ENCODE results near the gene ABCA7.

Gene ABCA7

DNA sequence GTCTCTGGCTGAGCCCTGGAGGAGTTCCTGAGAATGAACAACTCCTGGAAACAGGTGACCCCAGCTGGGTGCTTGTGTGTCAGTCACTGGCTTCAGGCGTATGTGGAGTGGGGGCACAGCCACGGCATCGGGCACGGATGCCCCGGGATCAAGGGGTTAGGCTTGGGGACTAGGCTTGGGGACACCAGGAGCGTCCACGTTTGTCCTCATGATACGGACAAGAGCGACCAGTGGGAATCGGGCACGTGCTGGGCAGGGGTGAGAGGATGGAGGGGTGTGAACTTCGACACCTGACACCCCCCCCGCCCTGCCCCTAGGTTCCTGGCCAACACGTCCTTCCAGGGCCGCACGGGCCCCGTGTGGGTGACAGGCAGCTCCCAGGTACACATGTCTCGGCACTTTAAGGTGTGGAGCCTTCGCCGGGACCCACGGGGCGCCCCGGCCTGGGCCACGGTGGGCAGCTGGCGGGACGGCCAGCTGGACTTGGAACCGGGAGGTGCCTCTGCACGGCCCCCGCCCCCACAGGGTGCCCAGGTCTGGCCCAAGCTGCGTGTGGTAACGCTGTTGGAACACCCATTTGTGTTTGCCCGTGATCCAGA, 35.6 kb upstream of the ABCA7 start:
- DNase-seq (ENCODE audit: low spot score) = no peak

DNA sequence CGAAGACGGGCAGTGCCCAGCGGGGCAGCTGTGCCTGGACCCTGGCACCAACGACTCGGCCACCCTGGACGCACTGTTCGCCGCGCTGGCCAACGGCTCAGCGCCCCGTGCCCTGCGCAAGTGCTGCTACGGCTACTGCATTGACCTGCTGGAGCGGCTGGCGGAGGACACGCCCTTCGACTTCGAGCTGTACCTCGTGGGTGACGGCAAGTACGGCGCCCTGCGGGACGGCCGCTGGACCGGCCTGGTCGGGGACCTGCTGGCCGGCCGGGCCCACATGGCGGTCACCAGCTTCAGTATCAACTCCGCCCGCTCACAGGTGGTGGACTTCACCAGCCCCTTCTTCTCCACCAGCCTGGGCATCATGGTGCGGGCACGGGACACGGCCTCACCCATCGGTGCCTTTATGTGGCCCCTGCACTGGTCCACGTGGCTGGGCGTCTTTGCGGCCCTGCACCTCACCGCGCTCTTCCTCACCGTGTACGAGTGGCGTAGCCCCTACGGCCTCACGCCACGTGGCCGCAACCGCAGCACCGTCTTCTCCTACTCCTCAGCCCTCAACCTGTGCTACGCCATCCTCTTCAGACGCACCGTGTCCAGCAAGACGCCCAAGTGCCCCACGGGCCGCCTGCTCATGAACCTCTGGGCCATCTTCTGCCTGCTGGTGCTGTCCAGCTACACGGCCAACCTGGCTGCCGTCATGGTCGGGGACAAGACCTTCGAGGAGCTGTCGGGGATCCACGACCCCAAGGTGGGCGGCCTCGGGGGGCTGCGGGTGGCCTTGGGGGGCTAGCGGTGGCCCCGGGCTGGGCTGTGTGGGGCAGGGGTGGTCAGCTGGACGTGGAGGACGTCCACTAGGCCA, 34.9 kb upstream of the ABCA7 start:
- DNase-seq (ENCODE audit: low spot score) = no peak

DNA sequence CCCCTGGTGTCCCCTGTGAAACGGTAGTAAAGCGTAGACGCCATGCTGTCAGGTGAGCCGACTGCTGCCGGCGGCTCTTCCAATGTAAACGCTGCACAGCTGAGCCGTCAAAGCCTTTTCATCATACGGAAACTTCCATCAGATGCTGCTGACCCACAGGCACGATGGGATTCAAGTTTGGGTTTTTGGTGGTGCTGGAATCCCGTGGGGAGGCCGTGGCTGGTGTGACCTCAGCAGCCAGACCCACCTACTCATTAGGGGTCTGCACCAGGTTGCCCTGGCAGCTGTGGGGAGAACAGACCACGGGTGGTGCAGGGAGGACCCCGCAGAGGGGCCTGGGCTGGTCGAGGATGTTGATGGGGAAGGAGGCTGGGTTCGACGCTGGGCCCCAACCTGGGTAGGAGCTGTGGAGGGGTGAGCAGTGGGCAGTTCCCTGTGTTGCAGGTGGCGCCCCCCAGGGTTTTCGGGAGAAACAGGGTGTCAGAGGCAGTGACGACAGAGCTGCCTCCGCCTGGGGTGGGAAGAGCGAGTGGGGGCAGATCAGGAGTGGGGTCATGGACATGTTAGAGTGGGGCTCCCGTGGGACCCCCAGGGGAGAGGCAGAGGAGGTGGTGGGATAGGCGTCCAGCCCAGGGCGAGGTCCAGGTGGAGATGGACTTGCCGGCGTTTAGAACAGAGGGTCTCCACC, 33.1 kb upstream of the ABCA7 start:
- DNase-seq (ENCODE audit: low spot score) = no peak

DNA sequence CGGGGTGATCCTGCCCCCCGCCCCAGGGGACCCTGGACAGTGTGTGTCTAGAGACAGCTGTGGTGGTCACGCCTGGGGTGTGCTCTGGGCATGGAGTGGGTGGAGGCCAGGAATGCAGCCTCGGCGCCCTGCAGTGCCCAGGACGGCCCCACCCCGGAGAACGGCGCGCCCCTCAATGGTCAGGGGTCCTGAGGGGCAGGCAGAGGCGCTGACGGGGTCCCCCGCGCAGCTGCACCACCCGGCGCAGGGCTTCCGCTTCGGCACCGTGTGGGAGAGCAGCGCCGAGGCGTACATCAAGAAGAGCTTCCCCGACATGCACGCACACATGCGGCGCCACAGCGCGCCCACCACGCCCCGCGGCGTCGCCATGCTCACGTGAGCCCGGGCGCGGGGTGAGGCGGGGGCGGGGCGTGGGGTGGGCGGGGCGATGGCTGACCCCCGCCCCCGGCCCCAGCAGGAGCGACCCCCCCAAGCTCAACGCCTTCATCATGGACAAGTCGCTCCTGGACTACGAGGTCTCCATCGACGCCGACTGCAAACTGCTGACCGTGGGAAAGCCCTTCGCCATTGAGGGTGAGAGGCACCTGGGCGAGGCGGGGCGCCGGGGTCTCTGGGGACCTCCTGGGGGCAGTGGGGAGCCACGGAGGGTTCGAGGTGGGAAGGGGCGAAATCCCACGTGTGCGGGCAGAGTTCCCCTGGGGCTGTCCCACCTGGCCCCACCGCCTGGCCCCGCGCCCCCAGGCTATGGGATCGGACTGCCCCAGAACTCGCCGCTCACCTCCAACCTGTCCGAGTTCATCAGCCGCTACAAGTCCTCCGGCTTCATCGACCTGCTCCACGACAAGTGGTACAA, 32.3 kb upstream of the ABCA7 start:
- DNase-seq (ENCODE audit: low spot score) = no peak

DNA sequence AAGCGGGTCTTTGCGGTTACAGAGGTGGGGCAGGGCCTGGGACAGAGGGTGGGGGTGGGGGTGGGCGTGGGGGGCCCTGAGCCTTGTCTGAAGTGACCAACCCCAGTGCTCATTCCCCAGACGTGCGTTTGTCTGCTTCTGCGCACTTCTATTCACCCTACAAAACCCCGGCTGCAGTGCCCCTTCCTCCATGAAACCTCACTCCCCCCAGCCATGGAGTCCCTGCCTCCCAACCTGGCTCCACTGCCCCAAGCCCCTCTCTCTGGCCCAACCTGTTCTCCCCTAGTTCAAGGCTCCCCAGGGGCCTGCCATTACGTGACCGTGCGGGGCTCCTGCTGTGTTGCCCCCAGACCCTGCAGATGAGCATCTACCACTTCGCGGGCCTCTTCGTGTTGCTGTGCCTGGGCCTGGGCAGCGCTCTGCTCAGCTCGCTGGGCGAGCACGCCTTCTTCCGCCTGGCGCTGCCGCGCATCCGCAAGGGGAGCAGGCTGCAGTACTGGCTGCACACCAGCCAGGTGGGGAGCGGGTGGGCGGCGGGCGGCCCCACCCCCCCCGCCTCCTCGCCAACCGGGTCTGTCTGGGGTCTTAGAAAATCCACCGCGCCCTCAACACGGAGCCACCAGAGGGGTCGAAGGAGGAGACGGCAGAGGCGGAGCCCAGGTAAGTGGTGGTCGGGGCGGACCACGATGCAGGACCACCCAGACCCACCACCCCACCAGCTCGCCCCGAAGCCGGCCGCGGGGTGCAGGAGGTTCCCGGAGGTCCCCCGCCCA, 31.5 kb upstream of the ABCA7 start:
- no peak for DNase-seq (ENCODE audit: low spot score)

DNA sequence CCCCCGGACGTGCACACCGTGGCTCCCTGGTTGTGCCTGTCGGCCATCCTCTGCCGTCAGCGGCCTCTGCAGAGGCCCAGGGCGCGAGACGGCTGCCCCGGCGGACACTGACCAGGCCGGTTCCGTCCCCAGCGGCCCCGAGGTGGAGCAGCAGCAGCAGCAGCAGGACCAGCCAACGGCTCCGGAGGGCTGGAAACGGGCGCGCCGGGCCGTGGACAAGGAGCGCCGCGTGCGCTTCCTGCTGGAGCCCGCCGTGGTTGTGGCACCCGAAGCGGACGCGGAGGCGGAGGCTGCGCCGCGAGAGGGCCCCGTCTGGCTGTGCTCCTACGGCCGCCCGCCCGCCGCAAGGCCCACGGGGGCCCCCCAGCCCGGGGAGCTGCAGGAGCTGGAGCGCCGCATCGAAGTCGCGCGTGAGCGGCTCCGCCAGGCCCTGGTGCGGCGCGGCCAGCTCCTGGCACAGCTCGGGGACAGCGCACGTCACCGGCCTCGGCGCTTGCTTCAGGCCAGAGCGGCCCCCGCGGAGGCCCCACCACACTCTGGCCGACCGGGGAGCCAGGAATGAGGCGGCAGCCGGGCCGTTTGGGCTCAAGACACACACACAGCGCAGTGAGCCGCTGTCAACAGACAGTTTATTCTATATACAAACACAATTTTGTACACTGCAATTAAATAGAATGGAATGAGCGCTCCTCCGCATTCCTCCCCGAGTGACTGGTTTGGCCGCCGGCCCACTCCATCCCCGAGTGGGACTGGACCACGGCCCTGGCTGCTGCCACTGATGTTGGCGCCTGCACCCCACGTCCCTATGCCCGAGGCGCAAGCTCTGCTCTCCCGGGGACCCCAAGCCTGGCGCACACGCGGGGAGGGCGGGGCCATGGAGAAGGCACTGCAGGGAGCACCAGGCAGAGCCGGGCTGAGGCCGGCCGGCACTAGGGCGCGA, 30.6 kb upstream of the ABCA7 start:
- no peak for DNase-seq (ENCODE audit: low spot score)

DNA sequence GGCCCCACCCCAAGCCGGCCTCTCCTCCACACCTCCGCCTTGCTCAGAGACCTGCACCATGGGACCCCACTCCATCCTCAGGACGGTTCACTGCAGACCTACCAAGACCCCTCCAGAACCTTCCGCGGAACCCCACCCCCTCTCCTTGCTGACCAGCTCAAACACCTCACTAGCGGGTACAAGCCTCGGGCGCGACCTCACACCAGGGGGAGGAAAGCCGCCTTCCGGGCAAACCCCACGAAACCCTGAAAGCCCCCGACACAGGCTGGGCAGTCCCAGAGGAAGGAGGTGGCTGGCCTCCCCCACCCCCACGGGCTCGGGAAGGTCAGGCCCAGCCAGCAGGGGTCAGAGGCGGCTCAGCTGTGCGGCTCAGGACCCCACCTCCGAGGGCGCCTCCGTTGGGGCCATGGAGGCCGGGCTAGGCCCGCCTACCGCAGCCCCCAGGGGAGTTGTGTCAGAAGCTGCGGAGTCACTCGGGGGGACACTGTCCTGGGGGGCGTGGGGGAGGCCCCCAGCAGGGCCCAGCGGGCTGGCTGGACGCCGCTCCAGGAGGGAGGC, 29.8 kb upstream of the ABCA7 start:
- no peak for DNase-seq (ENCODE audit: low spot score)

DNA sequence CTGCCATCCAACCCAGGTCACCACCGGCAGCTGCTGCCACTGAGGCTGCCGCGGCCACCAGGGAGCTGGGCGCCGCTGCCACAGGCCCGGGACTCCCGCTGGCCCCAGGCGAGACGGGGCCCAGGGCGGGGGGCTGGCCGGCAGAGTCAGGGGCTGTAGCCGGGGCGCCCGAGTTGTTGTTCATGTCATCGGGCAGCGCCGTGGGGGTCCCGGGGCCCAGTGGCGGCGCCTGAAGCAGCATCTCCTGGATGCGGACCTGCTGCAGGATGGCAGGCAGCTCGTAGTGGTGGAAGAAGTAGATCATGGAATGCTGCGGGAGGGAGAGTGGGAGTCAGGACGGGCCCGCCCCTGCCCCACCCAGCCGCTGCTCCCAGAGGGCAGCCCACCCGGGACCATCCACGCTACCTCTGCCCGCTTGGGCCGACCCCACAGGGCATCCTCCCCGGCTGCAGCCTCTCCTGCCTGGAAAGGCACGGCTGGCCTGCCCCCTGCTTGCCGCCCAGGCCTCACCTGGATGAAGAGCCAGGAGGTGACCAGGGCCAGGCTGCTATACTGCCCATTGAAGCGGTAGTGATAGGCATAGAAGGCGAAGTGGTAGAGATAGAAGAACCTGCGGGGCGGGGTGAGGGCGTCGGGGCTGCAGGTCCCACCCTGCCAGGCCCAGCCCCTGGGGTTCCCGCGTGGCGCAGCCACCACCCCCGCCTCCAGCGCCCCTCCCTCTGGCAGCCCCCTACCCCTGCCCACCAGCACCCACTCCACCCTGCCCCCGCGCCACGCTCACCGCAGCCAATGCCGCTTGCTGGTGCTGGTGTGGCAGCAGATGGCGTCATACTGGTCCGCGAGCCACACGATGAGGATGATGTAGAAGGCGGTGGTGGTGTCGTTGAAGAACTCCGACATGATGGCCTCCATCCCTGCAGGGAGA, 29.1 kb upstream of the ABCA7 start:
- DNase-seq (ENCODE audit: low spot score) = no peak

DNA sequence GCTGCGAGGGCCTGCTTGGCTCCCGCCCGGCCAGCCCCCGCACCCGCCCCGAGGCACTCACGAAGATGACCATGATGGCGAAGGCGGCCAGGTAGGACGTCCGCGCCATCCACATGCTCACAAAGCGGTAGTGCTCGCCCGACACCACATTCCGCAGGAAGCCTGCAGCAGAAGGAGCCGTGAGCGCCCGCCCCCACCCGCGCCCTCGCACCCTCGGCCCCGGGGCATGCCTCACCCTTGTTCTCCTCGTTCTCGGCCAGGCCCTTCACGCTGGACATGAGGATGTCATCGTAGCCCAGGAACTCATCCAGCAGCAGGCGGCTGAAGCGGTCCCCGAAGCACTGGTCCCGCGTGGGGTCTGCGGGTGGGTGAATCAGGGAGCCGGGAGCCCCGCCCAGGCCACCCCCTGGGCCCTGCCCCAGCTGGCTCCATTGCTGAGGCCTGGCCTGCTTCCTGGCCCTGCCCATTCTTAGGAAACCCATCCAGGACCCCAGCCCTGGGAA, 28.0 kb upstream of the ABCA7 start:
- DNase-seq (ENCODE audit: low spot score) = no peak

DNA sequence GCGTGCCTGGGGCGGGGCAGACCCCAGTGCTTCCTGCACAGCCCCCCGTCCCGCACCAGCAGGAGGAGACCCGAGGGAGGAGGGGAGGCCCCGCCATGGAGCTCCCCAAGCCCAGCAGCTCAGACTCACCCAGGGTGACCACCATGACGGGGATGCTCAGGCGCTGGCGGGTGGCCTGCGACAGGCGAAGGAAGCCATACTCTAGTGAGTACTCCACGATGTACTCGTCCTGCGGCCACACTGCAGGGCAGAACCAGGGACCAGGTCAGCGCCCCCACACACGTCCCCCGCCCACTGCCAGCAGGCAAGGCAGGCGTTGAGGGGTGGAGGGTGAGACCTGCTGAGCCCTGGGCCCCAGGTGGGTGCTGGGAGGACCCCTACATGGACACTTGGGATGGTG, 27.6 kb upstream of the ABCA7 start:
- no peak for DNase-seq (ENCODE audit: low spot score)

DNA sequence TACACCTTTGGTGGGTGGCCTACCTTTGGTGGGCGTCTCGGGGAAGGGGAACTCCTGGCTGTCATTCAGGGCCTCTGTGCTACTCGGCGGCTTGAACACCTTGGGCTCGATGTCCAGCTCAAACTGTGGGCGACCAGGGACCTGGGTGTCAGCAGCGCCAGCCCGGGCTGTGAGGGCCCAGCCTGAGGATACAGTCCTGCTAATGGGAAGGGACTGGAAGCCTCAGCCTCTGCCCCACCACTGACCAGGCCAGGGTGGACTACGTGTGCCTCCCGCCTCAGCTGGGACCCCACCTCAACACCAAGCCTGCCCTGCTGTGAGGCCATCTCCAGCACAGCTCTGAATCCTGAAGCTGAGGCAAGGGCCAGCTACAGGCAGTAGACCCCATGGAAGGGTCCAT, 26.7 kb upstream of the ABCA7 start:
- no peak for DNase-seq (ENCODE audit: low spot score)

DNA sequence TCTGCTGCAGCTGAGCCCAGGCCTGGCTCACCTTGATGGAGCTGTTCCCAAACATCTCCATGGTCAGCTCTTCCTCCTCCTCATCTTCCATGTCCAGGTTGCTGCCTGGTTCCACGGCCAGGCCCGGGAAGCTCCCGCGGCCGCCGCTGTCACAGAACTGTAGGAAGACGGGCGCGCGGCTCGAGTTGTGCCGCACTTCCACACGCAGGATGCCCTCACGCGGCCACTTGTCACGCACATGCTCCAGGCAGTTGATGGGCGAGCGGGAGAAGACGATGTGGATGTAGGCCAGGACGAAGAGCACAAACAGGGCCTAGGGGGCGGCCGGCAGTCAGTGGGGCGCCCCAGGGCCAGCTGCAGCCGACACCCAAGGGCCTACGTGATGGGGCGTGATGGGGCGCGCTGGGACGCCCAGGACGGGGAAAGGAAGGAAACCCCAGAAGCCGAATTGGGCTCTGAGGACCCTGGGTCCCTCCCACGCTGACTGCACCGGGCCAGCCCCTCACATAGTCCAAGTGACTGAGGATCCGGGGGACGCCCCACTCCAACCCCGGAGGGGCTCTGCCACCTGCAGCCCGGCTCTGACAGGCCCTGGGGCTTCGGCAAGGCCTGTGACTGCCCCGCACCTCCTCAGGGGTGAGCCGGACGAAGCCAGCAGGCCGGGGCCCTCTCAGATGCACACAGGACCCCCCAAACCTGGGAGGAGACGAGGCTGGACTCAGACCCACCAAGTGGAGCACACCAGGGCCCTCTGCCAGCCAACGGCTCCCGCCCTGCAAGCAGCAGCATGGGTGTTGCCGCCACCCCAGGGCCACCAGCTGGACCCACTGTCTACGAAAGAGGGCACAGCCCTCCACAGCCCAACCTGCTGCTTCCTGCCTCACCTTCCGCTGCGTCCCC, 25.5 kb upstream of the ABCA7 start:
- no peak for DNase-seq (ENCODE audit: low spot score)

DNA sequence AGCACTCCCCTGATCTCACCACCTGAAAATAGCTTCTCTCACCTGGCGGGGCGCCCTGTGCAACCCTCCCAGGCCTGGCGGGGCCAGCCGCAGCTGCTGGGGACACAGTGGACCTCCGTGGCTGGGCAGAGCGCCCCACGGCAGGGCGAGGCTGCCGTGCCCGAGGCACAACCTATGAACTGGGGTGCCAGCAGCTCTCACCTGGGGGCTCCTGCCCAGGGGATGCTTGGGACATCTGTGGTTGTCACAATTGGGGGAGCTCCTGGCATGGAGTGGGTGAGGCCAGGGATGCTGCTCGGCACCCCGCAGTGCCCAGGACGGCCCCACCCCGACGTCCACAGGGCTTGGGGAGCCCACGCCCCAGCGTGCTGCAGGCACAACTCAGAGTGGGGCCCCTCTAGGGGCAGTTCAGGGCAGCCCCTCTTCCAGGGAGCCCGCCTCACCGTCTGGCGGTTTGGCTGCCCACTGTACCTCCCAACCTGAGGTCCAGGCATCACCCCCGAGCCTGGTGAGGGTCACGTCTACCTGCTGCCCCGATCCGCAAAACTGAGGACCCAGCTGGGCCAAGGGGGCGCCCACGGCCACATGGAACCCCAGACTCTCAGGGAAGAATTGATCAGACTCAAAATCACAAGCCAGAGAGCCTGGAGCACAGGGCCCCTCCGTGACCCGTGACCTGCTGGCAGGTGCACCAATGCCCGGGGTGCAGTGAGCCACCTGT, 24.7 kb upstream of the ABCA7 start:
- DNase-seq (ENCODE audit: low spot score) = no peak

DNA sequence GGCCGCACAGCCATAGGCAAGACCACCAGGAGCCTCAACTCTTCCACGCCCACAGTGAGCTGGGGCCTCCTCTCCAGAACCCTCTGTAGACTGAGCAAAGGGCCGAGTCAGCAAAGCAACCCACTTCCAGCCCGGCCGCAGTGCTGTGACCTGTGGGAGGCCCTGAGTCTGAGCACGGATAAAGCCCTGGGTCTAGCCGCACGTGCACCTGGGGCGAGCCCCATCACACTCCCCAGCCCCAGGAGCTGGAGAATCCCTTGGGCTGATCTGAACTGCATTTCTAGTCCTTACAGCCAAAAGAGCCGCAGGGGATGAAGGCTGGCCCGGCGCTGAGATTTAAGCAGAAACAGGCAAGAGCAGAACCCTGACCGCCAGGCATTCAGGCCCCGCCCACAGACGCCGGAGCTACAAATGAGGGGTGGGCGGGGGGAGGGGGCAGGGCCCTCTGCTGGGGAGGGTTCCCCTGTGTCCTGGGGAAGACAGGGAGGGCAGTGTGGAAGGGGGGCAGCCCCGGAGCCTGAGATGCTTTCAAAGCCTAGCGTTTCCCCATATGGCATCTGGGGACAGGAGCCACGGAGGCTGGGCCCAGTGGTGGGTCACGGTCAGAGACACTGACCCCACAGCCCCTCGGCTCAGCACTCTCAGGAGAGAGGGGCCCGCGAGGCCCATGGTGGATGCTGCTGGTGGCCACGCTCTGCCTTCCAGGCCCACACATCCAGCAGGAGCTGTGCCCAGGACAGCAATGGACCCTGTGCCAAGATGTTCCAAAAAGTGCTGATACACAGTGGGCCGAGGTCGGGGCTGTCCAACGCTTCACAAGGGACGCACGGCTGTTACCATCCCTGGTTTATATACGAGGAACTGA, 23.9 kb upstream of the ABCA7 start:
- DNase-seq (ENCODE audit: low spot score) = no peak

DNA sequence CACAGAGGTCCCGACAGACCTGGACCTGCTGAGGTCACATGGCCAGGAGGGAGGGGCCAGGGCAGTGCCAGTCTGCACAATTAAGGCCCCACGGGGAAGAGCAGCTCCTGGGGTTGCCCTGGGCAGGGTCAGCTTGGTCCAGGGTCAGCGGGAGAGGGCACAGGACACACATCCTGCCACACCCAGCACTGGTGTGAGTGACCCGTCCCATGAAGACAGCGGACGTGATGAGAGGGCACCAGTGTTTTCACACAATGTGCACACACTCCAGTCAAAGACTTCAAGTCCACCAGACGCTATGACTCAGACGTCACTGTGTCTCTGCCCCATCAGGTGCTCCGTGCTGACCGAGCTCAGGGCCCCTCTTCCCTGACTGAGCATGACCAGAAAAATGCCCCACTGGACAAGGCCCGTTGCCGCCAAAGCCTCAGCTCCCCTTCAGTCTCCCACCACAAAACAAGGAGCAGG, 23.2 kb upstream of the ABCA7 start:
- DNase-seq (ENCODE audit: low spot score) = no peak
